Measurements from ENCODE around the gene AQP6.

GRCh38 chr12:49971141-49971540, 1.6 kb upstream of the AQP6 start:
- TF ChIP-seq POLR2A (IDR thresholded peaks at IDR 0.05) = no peak
- TF ChIP-seq, protein P1, sequence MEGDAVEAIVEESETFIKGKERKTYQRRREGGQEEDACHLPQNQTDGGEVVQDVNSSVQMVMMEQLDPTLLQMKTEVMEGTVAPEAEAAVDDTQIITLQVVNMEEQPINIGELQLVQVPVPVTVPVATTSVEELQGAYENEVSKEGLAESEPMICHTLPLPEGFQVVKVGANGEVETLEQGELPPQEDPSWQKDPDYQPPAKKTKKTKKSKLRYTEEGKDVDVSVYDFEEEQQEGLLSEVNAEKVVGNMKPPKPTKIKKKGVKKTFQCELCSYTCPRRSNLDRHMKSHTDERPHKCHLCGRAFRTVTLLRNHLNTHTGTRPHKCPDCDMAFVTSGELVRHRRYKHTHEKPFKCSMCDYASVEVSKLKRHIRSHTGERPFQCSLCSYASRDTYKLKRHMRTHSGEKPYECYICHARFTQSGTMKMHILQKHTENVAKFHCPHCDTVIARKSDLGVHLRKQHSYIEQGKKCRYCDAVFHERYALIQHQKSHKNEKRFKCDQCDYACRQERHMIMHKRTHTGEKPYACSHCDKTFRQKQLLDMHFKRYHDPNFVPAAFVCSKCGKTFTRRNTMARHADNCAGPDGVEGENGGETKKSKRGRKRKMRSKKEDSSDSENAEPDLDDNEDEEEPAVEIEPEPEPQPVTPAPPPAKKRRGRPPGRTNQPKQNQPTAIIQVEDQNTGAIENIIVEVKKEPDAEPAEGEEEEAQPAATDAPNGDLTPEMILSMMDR (IDR thresholded peaks at IDR 0.05) = no peak
